GM12873 (cell line): ENCODE results near the gene TRPM3.

Source experiments
- TF ChIP-seq, protein P1 (sequence below): IDR thresholded peaks from 2 replicates; pipeline ENCODE4 v1.5.1; 2012; ENCODE audit warnings: low read depth, mild to moderate bottlenecking, moderate library complexity, low read length, control low read depth; ENCODE audit not compliant: insufficient read depth; ENCODE audit errors: missing control alignments

TRPM3 gene

DNA sequence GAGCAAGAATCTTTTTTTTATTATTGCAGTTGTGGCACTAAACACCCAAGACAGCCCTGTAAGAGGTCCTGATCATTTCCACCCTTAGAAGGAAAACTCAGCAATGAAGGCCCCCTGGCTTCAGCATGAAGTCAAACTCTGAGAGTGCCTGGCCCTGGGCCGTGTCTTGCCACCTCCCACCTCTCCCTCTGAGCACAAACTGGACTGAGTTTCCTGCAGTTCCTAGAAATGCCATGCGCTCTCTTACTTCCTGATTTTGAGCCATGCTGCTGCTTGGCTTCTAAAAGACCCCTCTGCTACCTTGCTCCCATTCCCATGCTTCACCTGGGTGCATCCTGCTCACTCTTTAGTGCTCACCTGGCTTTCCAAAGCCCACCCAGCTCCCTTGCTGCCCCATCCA is 566.5 kb downstream of the TRPM3 start:
- TF ChIP-seq, protein P1, sequence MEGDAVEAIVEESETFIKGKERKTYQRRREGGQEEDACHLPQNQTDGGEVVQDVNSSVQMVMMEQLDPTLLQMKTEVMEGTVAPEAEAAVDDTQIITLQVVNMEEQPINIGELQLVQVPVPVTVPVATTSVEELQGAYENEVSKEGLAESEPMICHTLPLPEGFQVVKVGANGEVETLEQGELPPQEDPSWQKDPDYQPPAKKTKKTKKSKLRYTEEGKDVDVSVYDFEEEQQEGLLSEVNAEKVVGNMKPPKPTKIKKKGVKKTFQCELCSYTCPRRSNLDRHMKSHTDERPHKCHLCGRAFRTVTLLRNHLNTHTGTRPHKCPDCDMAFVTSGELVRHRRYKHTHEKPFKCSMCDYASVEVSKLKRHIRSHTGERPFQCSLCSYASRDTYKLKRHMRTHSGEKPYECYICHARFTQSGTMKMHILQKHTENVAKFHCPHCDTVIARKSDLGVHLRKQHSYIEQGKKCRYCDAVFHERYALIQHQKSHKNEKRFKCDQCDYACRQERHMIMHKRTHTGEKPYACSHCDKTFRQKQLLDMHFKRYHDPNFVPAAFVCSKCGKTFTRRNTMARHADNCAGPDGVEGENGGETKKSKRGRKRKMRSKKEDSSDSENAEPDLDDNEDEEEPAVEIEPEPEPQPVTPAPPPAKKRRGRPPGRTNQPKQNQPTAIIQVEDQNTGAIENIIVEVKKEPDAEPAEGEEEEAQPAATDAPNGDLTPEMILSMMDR: no peak

DNA sequence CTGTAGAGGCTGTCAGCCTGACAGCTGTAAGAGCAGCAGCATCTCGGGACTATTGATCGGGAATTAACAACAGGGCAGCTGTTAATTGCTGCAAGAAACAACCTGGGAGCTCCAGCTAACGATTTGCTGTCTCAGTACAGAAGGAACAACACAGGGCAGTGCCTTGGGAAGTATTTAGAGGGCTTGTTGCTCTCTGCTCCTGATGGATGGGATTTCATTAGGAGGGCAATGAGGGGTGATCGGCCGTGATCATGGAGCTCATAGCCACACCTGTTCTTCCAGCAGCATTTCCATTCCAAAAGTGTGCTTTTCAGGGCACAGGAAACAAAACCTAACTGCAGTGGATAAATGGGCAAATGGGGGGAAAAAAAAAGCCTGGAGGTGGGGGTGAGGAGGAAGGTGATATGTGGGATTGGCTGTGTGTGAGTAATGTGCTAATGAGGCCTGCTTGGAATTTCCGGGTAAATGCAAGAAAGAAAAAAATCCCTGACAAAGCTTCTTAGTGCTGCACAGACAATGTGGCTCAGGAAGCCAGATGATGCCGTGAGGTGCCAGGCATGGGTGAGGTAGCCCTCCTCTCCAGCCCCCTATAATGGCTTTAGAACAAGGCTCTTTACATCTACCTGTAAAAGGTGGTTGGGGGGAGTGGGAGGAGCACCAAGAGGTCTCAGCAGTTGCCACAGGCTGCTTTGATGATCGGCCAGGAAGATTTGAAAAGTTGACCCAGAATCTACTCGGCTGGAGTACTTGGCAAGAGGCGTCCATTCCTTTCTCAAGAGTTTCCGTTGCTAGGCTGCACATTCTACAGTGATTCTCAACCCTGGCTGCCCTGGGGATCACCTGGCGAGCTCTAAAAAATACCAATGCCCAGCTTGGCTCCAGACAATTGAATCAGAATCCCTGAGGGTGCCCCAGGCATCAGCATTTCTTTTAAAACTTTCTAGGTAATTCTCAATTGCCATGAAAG is 567.4 kb downstream of the TRPM3 start:
- TF ChIP-seq, protein P1: no peak

DNA sequence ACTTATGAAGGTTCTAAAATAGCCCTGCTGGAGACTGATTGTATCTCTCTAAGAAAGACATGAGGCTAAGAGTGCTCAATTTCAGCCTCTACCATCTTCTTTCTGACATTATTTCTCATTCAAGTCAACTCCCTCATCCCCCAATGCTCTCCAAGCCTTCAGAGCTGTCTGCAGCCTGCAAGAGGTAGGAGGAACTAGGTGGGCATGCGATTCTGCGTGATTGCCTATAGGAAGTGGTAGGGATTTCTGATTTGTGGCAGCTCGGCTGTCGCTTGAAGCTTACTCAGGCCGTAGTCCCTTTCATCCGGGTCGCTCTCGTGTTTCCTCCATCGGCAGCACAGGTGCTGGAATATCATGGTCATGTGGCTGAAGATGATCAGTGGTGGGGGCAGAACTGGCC is 568.9 kb downstream of the TRPM3 start:
- TF ChIP-seq, protein P1: no peak

DNA sequence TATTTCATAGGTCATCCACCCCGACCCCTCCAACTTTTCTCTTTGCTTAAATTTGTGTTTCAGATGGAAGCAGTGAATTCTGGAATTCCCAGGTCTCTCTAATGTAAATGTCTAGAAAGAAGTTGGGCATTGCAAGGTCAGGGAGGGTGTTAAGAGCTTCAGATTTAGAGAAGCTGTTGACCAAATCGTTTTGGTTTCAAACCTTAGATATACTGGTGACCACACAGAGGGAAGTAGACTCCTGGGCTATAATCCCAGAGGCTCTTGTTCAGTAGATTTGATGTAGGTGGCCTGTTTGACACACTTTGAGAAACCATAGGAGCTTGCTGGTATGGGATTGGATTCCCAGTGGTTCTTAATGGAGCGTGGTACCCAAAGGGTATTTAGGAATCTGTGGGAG is 569.6 kb downstream of the TRPM3 start:
- TF ChIP-seq, protein P1: no peak

DNA sequence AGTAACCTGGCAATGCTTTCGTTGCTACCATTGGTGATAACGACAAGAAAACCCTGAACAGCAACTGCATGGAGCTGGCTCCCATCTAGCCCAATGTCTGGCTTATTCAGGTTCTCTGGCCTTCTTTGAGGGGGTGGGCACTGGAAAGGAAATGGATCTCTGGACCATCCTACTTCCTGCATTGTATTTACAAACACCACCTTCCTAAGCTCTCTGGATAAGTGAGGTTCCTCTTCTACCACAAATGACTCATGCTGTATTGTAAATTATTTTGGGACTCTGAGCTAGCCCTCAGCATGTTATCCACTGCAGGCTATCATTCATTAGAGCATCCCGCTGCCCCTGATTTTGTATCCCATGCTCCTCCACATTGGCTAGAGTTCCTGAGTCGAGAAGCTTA is 570.0 kb downstream of the TRPM3 start:
- TF ChIP-seq, protein P1: no peak

DNA sequence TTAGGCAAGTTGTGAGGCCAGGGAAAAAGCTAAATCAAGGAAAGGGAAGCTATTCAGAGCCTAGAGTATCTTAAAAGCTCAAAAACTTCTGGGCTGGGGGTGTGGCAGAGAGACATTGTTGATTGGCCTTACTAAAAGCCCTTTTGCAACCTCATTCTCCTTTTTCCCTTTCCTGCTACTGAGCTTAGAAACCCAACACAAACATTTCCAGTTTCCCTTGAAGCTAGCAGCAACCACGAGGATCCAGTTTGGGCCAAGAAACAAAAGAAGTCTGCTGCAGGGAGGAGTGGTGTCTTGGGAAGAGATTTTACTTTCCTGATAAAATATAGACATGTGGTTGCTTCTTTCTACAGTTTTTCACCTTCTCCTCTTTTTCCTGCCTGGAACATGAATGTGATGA is 571.5 kb downstream of the TRPM3 start:
- TF ChIP-seq, protein P1: no peak

DNA sequence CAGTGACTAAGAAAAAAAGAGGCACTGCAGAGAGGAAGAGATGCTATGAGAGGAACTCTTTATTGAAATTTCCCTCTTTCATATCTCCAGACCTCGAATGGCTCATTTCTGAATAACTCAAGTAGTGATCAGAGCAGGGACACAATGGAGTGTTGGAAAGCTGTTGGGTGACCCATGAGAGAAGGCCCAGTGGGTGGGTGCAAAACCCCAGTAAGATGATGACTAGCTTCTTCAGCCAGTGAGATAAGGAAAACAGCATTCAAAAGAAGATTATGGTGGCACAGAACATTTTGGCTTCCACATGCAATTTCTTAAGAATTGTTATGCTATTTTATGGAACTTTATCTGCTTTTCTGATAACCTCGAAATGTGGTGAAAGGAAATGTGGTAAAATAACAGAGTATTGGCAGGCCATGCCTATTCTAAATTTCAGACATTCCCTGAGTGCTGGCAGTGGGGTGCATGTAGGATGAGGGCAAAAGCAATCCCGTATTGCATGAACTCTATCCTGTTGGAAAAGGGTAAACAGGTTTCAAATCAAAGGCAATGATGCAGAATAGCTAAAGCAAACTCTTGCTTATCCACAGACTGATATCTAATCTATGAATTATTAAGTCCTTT is 579.0 kb downstream of the TRPM3 start:
- TF ChIP-seq, protein P1: no peak
